Spinal cord (tissue), 10 donors: ENCODE data around the gene GAS2. TPM values are rescaled to one million over a fixed set of nuclear protein-coding genes. Genes with fewer than 3 reads are reported as not detected.

Experiments
- DNase-seq, 6 donors: peaks; one replicate each; pipeline versions ENCODE4 v3.0.0 to v3.0.0-alpha.2; 2013 to 2015; ENCODE audit warnings: low spot score in 6 of 6, low read depth in 4 of 6
- H3K27ac ChIP-seq: one replicate; pipeline ENCODE4 v1.5.1; 2013; ENCODE audit warnings: low read depth, low read length, control low read depth
- H3K27me3 ChIP-seq: one replicate; pipeline ENCODE4 v1.6.1; 2013; ENCODE audit warnings: low read length; ENCODE audit not compliant: control insufficient read depth, insufficient read depth
- H3K36me3 ChIP-seq: one replicate; pipeline ENCODE4 v1.6.1; 2013; ENCODE audit warnings: low read length; ENCODE audit not compliant: control insufficient read depth, insufficient read depth
- H3K4me1 ChIP-seq: one replicate; pipeline ENCODE4 v1.6.1; 2013; ENCODE audit warnings: low read length; ENCODE audit not compliant: control insufficient read depth, insufficient read depth
- H3K4me3 ChIP-seq: one replicate; pipeline ENCODE4 v1.5.1; 2013; ENCODE audit warnings: low read depth, low read length, control low read depth
- H3K9me3 ChIP-seq: one replicate; pipeline ENCODE4 v1.6.1; 2013; ENCODE audit warnings: low read length; ENCODE audit not compliant: control insufficient read depth, insufficient read depth
- whole genome bisulfite sequencing: methylation state at CpG from one replicate; pipeline ENCODE4 v1.1.5; 2013; ENCODE audit warnings: missing lambda C conversion rate; ENCODE audit not compliant: insufficient coverage; 5-methylcytosine and 5-hydroxymethylcytosine counted together
- polyA plus RNA-seq, 2 donors: library from polyadenylated mRNA; unstranded; fragments of 120-200 nt; gene quantifications; one replicate each; pipeline ENCODE4 v1.2.1, GENCODE V29; 2013; ENCODE audit not compliant: insufficient read length in 2 of 2
- small RNA-seq: library from RNA; depleted of rRNA; stranded (forward); fragments of <200 nt; gene quantifications from one replicate; pipeline ENCODE3, GENCODE V24; 2014; ENCODE audit warnings: low replicate concordance
- total RNA-seq, 2 donors: library from RNA; depleted of rRNA in 1 of 2; stranded (reverse); fragments of 120-200 nt in 1 of 2; fragments of >200 nt in 1 of 2; gene quantifications; one replicate each; pipeline versions ENCODE4 v1.2.3 to v1.2.4, GENCODE V29; 2013 to 2014
- donor health status: healthy.

The GAS2 gene
- total and polyA plus RNA-seq, 4 donors: 3.3 to 52.4 (median 19.0) TPM

DNA sequence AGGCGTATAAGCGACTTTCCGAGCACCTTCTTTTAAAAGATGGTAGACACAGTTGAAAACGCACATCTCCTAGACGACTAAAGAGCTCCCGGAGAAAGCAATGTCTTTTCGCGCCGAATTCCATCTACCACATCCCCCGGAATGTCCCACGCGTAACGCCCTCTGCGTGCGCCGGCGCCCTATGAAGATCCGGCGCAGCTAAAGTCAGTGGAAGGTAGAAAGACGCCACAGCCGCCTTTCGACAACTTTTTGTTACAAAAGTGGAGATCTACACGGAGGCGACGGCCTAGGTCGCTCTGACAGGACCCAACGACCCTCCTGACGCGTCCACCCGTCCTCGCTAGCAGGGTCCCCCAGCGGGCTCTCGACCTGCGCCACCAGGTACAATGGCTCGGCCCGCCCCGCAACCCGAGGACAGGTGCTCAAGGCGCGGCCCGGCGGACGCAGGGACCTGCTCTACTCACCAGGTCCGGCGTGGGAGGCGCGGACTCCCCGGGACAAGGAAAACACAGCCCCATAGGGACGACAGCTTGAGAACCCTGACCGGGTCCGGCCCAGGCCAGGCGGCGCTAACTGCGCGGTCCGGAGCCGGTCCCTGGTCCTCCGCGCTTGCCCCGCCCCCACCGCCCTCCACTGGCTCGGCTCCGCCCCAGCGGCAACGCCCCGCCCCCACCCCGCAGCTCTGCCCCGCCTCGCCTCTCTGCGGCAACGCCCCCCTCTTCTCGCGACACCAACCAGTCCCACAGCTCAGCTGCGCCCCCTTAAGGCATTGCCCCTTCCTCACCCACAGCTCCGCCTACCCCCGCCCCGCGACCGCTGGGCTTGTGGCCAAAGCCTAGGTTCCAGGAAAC lies 163.0 kb downstream of the GAS2 start, which contains the start of gene SVIP:
Gene SVIP, minus strand, starts transcription at position 571 of the 851 bp plus-strand sequence. Its CDS starts 53 bp downstream, at position 518.
- Histone ChIP-seq H3K4me3 (peak within 1 kb of the TSS; percentile 100), H3K27me3 (no peaks in the 10 kb centered on the region), H3K4me1 (peaks cover 2% of the 10 kb centered on the region), H3K9me3 (no peaks in the 10 kb centered on the region), H3K27ac (peak within 1 kb of the TSS; percentile 79), H3K36me3 (no peaks in the 10 kb centered on the region)
- WGBS: under 1% methylated on average over 56 of the region's 79 CpGs
- DNase-seq: peak; percentile 67 to 96 (median 78)

GRCh38 chr11:22830082-22830414 lies 163.6 kb downstream of the GAS2 start:
- WGBS: no CpG with 5 or more reads among the region's 4 CpGs
- no peak overlapping the region for H3K27ac ChIP-seq
- no peaks in the 10 kb centered on the region for H3K36me3 ChIP-seq
- no peak for DNase-seq
- H3K4me3 ChIP-seq: peak overlapping the region; percentile 100
- no peaks in the 10 kb centered on the region for H3K9me3 ChIP-seq
- no peaks in the 10 kb centered on the region for H3K27me3 ChIP-seq
- H3K4me1 ChIP-seq: peaks cover 2% of the 10 kb centered on the region

GRCh38 chr11:22832315-22833015 lies 166.1 kb downstream of the GAS2 start:
- Histone ChIP-seq H3K27me3 (no peaks in the 10 kb centered on the region), H3K9me3 (no peaks in the 10 kb centered on the region), H3K27ac (no peak overlapping the region), H3K4me3 (no peak overlapping the region), H3K4me1 (peaks cover 2% of the 10 kb centered on the region), H3K36me3 (no peaks in the 10 kb centered on the region)
- DNase-seq: no peak
- 100% methylated on average over 1 of the region's 3 CpGs for WGBS

- Histone ChIP-seq H3K4me1 (no peaks in the 10 kb centered on the region), H3K27ac (no peak overlapping the region), H3K36me3 (no peaks in the 10 kb centered on the region), H3K9me3 (no peaks in the 10 kb centered on the region), H3K4me3 (no peak overlapping the region), H3K27me3 (no peaks in the 10 kb centered on the region)
- no CpG with 5 or more reads among the region's 1 CpG for WGBS
- no peak for DNase-seq
Measured at GRCh38 chr11:22846726-22847125, 180.3 kb downstream of the GAS2 start.

DNA sequence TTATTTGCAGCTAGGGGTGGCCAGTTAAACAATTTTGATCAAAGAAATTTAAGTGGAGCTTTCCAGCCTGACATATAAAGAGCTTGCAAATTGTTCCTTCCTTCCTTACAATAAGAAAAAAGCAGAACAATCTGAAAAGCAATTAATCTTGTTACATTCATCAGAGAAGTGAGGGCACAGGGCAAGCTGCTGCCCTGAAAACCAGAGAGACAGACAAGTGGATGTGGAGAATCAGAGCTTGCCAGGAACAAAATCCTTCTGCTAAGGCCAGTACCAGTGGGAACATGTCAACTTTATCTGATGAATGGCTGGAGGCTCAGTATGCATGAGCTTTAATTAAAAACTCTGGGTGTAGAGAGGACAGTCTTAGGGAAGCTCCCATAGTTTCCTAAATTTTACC lies 185.1 kb downstream of the GAS2 start:
- Histone ChIP-seq H3K4me3 (no peak overlapping the region), H3K36me3 (no peaks in the 10 kb centered on the region), H3K9me3 (no peaks in the 10 kb centered on the region), H3K27ac (no peak overlapping the region), H3K27me3 (no peaks in the 10 kb centered on the region), H3K4me1 (no peaks in the 10 kb centered on the region)
- no peak for DNase-seq

DNA sequence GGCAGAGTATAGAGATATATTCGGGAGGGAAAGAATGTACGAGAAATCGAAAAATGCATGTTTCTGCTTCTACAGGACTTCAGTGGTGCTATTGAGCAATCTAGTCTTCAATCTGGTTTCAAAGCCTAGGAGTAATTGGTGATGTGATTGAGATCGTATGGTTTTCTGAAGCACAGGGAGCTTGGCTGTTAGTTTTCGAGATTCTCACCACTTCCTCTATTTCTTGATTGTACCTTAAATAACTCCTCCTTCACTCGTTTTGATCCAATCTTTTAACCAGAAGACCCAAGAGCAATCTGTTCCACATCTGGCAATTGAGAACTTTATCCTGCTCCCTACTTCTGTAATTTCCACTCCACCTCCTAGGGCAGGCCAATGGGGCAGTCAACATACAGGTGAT lies 193.3 kb downstream of the GAS2 start:
- Histone ChIP-seq H3K9me3 (no peaks in the 10 kb centered on the region), H3K36me3 (no peaks in the 10 kb centered on the region), H3K27me3 (no peaks in the 10 kb centered on the region), H3K27ac (no peak overlapping the region), H3K4me3 (no peak overlapping the region), H3K4me1 (no peaks in the 10 kb centered on the region)
- 69% methylated on average over 3 of the region's 6 CpGs for WGBS
- DNase-seq: no peak

DNA sequence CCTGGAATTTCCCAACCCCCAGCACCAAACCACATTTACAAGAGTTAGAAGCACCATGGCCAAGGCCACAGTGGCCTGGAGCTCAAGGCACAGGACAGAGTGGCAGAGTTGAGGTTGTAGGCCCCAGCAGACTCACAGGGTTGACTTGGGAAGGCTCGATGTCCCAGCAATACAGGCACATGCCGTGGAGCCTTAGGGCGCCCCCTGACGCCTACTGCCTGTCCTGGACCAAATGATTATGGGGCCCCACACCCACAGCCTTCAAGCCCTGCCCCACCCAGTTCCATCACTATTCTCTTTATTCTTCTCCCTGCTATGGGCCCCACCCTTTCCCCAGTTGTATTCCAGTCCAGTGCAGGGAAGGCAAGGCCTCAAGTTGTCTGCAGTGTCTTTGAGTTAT lies 193.8 kb downstream of the GAS2 start, which contains the start of gene CCDC179:
Gene CCDC179, minus strand, starts transcription at position 234 of the 400 bp plus-strand sequence. Its CDS starts 53 bp downstream, at position 181.
- H3K27me3 ChIP-seq: no peaks in the 10 kb centered on the region
- WGBS: 92% methylated on average over 4 of the region's 4 CpGs
- H3K4me1 ChIP-seq: no peaks in the 10 kb centered on the region
- no peak within 1 kb of the TSS for H3K27ac ChIP-seq
- no peak for DNase-seq
- H3K4me3 ChIP-seq: no peak within 1 kb of the TSS
- no peaks in the 10 kb centered on the region for H3K9me3 ChIP-seq
- no peaks in the 10 kb centered on the region for H3K36me3 ChIP-seq

Small RNA genes within 50 kb of the gene (small RNA-seq; reads per million reads assigned to genes)
- gene RNA5SP338: 0.06 reads per million

Other genes starting within 250 kb of the GAS2 start
- gene FANCF, start 40.8 kb upstream of the GAS2 start, total RNA-seq: 10 to 100 TPM; 12.8 to 15.8 TPM
- gene FANCF, start 40.8 kb upstream of the GAS2 start, polyA plus RNA-seq: 10 to 100 TPM; 10.7 to 13.4 TPM
- 10 to 100 TPM; 20.1 to 23.7 TPM for gene SVIP, start 163.2 kb downstream of the GAS2 start, total RNA-seq
- 10 to 100 TPM; 16.1 to 19.6 TPM for gene SVIP, start 163.2 kb downstream of the GAS2 start, polyA plus RNA-seq
- not detected for gene CCDC179, start 193.9 kb downstream of the GAS2 start, total RNA-seq
- gene CCDC179, start 193.9 kb downstream of the GAS2 start, polyA plus RNA-seq: not detected